ENCODE measurements around the gene OR5AR1.

The OR5AR1 gene

GRCh38 chr11:56700914-56701485, 37.5 kb downstream of the OR5AR1 start:
- no peak overlapping the region for H3K4me3 ChIP-seq (ENCODE audit: low read depth, low read length)
- TF ChIP-seq CTCF (IDR thresholded peaks at IDR 0.05; ENCODE audit: low read depth, low read length), result no peak

- H3K4me3 ChIP-seq (ENCODE audit: low read depth, low read length), result no peak overlapping the region
- TF ChIP-seq CTCF (IDR thresholded peaks at IDR 0.05; ENCODE audit: low read depth, low read length), result no peak
Observed at GRCh38 chr11:56705784-56706396, 42.4 kb downstream of the OR5AR1 start.

- no peak for TF ChIP-seq CTCF (IDR thresholded peaks at IDR 0.05; ENCODE audit: low read depth, low read length)
- no peak overlapping the region for H3K4me3 ChIP-seq (ENCODE audit: low read depth, low read length)
Observed at GRCh38 chr11:56706486-56706885, 43.0 kb downstream of the OR5AR1 start.

GRCh38 chr11:56714206-56714605, 50.7 kb downstream of the OR5AR1 start:
- TF ChIP-seq CTCF (IDR thresholded peaks at IDR 0.05; ENCODE audit: low read depth, low read length), result no peak
- no peak overlapping the region for H3K4me3 ChIP-seq (ENCODE audit: low read depth, low read length)
